Measurements from ENCODE around the gene ADAMTS12. TPM values are rescaled to one million over a fixed set of nuclear protein-coding genes. Genes with fewer than 3 reads are reported as not detected.

Gene ADAMTS12
- polyA plus RNA-seq, 1 of the 3 experiments (the other 2 are of a cell fraction): 2.5 TPM

- Histone ChIP-seq H2AFZ (ENCODE audit: low read depth) (no peak overlapping the region), H3K4me1 (ENCODE audit: control insufficient read depth in 1 of 2, insufficient read depth in 2 of 2, low read depth in 1 of 2, low read length in 1 of 2) (no peaks in the 10 kb centered on the region), H3K79me2 (ENCODE audit: insufficient read depth) (no peaks in the 10 kb centered on the region), H3K9me3 (no peaks in the 10 kb centered on the region), H4K20me1 (ENCODE audit: insufficient read depth) (no peaks in the 10 kb centered on the region), H3K9me2 (no peaks in the 10 kb centered on the region), H3K4me3 (ENCODE audit: low read depth in 2 of 2, low read length in 1 of 2) (no peak overlapping the region), H3K4me2 (no peak overlapping the region), H3K27me3 (ENCODE audit: insufficient read depth) (no peaks in the 10 kb centered on the region), H3K9ac (no peak overlapping the region), H3F3A (replicated peaks; ENCODE audit: insufficient read depth) (peaks cover 3% of the 10 kb centered on the region), H3K27ac (ENCODE audit: low read depth in 2 of 2, low read length in 1 of 2) (no peak overlapping the region), H3K36me3 (replicated peaks in 1 of 2; ENCODE audit: control insufficient read depth in 1 of 2, insufficient read depth in 2 of 2, low read length in 1 of 2) (no peaks in the 10 kb centered on the region)
- no peak for TF ChIP-seq USF1 (IDR thresholded peaks at IDR 0.05; ENCODE audit: borderline replicate concordance, low read depth)
- WGBS (ENCODE audit: low lambda C conversion rate): 31% methylated on average over 3 of the region's 3 CpGs
- POLR2A ChIA-PET: no interaction called here
- DNase-seq: no peak
- CTCF ChIA-PET: no interaction called here
These were observed 203.7 kb downstream of the ADAMTS12 start for GRCh38 chr5:33688066-33688465.

- H3F3A ChIP-seq (replicated peaks; ENCODE audit: insufficient read depth): no peaks in the 10 kb centered on the region
- H3K27ac ChIP-seq (ENCODE audit: low read depth in 2 of 2, low read length in 1 of 2): no peak overlapping the region
- H3K4me3 ChIP-seq (ENCODE audit: low read depth in 2 of 2, low read length in 1 of 2): no peak overlapping the region
- H3K9me3 ChIP-seq: no peaks in the 10 kb centered on the region
- no peaks in the 10 kb centered on the region for H3K9me2 ChIP-seq
- no peak overlapping the region for H3K9ac ChIP-seq
- H3K36me3 ChIP-seq (replicated peaks in 1 of 2; ENCODE audit: control insufficient read depth in 1 of 2, insufficient read depth in 2 of 2, low read length in 1 of 2): no peaks in the 10 kb centered on the region
- POLR2A ChIA-PET: no interaction called here
- H3K4me2 ChIP-seq: no peak overlapping the region
- no peaks in the 10 kb centered on the region for H4K20me1 ChIP-seq (ENCODE audit: insufficient read depth)
- TF ChIP-seq MXI1 (IDR thresholded peaks at IDR 0.05; ENCODE audit: low read depth, low read length): no peak
- TF ChIP-seq RFX5 (IDR thresholded peaks at IDR 0.05; ENCODE audit: low read length): no peak
- no peak for TF ChIP-seq IRF3 (IDR thresholded peaks at IDR 0.05; ENCODE audit: low read depth, low read length)
- no peak for TF ChIP-seq FOSL2 (IDR thresholded peaks at IDR 0.05; ENCODE audit: borderline replicate concordance, low read depth)
- no peak for TF ChIP-seq RCOR1 (IDR thresholded peaks at IDR 0.05; ENCODE audit: low read length)
- no peak for TF ChIP-seq RAD21 (IDR thresholded peaks at IDR 0.05; ENCODE audit: low read length)
- no peak for TF ChIP-seq EP300 (IDR thresholded peaks at IDR 0.05; ENCODE audit: borderline replicate concordance in 1 of 2, low read depth in 1 of 2, low read length in 1 of 2)
- no peaks in the 10 kb centered on the region for H3K4me1 ChIP-seq (ENCODE audit: control insufficient read depth in 1 of 2, insufficient read depth in 2 of 2, low read depth in 1 of 2, low read length in 1 of 2)
- H3K27me3 ChIP-seq (ENCODE audit: insufficient read depth): no peaks in the 10 kb centered on the region
- H2AFZ ChIP-seq (ENCODE audit: low read depth): no peak overlapping the region
- WGBS (ENCODE audit: low lambda C conversion rate): 35% methylated on average over 11 of the region's 11 CpGs
- DNase-seq: no peak
- CTCF ChIA-PET: no interaction called here
- H3K79me2 ChIP-seq (ENCODE audit: insufficient read depth): no peaks in the 10 kb centered on the region
These were observed 205.7 kb downstream of the ADAMTS12 start for GRCh38 chr5:33685873-33686755.

All from SK-N-SH (cell line).